GM18502 (cell line): ENCODE measurements around the gene OPN1MW3.
"Not testable (repeated sequence)": the region's sequence is repeated elsewhere in the genome, so short reads cannot be mapped to it uniquely, and the experiment has no call there.

ENCODE experiments used
- ATAC-seq: cut with Tn5 transposase; IDR thresholded peaks from one replicate; pipeline ENCODE4 v1.9.1; 2021; ENCODE audit warnings: mild to moderate bottlenecking; ENCODE audit not compliant: unreplicated experiment, poor library complexity

The OPN1MW3 gene

DNA sequence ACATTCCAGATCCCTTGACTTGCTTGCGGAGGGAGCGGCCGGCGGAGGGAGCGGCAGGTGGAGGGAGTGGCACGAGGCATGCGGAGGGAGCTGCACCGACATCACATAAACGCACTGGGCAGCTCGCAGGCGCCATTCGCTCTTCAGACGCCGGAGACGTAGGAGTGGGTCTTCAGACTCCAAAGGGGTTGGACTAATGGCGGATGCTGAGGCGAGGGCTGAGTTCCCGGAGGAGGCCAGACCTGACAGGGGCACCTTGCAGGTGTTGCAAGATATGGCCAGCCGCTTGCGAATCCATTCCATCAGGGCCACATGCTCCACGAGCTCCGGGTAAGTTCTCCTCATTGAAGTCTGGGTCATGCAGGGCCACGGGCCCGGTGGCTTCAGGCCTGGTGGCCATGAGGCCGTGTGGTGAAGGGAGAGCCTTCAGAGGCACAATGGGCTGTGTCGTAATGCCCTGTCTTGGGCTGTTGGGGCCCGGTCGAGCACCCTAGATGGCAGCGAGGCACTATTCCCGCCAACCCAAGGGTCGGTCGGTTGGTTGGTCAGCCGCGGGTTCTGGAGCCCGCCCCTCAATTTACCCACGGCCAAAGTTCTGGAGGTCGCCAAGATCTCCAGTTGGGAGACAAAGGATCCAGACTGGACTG is 38.4 kb downstream of the OPN1MW3 start, which contains the start of gene TKTL1:
Gene TKTL1, plus strand, starts transcription at position 132 of the 647 bp plus-strand sequence. Its CDS starts 65 bp downstream, at position 197.
- no peak for ATAC-seq

DNA sequence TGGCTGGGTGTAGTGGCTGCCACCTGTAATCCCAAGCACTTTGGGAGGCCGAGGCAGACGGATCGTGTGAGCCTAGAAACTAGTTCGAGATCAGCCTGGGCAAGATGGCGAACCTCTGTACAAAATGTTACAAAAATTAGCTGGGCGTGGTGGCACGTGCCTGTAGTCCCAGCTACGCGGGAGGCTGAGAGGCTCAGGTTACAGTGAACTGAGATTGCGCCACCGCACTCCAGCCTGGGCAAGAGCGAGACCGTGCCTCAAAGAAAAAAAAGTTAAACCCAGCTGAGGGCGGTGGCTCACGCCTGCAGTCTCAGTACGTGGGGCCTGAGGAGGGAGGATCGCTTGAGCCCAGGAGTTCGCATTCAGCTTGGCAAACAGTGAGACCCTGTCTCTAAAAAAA is 39.3 kb downstream of the OPN1MW3 start:
- no peak for ATAC-seq

DNA sequence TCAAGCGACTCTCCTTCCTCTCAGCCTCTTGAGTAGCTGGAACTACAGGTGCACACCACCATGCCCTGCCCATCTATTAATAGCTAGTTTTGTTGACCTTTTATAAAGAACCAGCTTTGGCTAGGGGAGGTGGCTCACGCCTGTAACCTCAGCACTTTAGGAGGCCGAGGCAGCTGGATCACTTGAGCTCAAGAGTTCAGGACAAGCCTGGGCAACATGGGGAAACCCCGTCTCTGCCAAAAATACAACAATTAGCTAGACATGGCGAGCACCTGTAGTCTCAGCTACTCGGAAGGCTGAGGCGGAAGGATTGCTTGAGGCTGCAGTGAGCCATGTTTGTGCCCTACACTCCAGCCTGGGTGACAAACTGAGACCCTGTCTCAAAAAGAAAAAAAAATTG is 40.9 kb downstream of the OPN1MW3 start:
- no peak for ATAC-seq

DNA sequence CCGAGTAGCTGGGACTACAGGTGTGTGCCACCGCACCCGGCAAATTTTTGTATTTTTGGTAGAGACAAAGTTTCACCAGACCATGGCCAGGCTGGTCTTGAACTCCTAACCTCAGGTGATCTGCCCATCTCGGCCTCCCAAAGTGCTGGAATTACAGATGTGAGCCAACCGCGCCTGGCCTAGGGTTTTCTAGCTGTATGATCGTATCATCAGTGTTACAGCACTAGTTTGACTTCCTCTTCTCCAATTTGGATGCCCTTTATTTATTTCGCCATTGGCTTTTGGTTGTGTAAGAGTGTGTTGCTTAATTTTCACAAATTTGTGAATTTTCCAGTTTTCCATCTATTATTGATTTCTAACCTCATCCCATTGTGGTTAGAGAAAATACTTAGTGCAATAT is 43.4 kb downstream of the OPN1MW3 start:
- no peak for ATAC-seq

DNA sequence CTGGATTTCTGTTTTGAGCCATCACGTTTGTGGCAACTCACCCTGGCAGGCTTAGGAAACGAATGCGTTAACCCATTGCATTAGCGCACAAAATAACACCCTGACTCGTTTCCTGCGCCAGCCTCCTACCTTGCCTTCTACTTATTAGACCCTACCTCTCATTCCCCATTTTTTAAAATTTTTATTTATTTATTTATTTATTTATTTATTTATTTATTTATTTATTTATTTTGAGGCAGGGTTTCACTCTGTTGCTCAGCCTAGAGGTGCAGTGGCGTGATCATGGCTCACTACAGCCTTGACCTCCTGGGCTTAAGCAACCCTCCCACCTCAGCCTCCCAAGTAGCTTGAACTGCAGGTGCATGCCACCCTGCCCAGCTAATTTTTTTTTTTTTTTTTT is 45.6 kb downstream of the OPN1MW3 start:
- ATAC-seq = not testable (repeated sequence)

DNA sequence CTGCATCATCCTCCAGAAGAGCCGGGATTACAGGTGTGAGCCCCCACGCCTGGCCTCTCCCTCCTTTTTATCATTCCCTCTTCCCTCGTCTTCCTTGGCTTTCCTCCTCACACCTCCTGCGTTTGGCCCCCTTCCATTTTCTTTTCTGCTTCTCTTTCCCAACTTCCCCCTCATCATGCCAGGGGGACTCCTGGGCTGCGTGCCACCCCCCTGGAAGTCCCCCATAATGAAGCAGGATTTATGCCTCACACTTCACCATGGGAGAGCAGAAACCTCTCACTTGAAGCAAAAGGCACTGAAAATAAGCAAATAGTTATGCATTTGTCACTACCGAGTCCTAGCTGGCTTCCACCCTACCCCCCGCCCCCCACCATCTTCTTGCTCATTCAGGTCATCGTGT is 46.1 kb downstream of the OPN1MW3 start:
- ATAC-seq = no peak

DNA sequence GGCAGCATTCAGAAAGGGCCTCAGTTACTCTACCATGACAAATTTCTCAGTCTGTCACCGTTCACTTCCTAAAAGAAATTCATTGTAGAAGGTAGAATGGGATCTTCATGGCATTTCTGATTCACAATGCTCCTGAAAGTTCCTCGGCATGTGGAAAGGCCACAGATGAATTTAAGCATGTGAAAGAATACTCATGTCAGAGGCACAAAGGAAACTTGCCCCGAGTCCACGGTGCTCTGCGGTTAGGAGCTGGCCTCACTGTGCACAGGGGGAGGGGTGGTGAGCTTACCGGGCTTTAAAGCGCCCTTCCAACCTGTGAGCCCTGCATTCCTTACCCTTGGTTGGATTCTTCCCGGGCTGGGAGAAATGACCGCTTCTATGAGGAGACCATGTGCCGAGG is 47.5 kb downstream of the OPN1MW3 start:
- ATAC-seq = no peak

DNA sequence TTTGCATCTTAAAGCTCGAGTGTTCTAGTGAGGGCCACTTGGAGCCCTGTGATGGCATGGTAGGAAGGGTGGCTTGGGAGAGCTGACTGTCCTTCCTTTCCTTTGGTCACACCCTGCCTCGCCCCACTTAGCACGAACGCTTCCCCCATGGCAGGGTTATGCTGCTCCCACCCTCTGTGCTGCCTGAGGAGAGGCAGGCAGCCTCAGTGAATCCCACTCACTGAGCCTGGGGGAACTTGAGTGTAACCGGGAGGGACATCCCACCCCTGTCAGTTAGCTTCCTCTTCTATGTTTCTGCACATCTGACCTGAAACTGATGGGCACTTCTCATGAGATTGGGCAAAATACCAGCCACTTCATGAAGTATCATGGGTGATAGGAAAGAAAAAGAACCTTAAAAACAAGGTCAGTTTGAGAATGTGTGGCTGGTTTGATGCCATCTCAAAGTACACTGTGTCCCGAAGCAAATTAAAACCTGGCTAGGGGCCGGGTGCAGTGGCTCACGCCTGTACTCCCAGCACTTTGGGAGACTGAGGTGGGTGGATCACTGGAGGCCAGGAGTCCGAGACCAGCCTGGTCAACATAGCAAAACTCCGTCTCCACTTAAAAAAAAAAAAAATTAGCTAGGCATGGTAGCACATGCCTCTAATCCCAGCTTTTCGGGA is 48.3 kb downstream of the OPN1MW3 start:
- no peak for ATAC-seq

DNA sequence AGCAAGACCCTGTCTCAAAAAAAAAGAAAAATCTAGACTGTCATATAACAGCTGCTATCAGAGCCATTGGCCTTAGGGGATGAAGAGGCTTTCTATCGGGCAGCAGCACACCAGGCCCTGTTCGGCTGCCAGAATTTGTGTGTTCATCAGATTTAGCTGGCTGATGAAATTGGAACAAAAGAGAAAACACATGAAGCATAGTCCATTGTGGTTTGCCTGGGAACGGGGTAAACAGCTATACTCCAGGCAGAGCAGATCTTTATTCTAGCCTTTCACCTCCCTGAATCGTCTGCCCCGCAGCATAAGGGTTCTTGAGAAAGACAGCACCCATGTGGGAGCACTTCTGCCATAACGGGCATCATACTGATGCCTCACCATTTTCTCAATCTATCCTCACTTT is 49.8 kb downstream of the OPN1MW3 start:
- no peak for ATAC-seq

DNA sequence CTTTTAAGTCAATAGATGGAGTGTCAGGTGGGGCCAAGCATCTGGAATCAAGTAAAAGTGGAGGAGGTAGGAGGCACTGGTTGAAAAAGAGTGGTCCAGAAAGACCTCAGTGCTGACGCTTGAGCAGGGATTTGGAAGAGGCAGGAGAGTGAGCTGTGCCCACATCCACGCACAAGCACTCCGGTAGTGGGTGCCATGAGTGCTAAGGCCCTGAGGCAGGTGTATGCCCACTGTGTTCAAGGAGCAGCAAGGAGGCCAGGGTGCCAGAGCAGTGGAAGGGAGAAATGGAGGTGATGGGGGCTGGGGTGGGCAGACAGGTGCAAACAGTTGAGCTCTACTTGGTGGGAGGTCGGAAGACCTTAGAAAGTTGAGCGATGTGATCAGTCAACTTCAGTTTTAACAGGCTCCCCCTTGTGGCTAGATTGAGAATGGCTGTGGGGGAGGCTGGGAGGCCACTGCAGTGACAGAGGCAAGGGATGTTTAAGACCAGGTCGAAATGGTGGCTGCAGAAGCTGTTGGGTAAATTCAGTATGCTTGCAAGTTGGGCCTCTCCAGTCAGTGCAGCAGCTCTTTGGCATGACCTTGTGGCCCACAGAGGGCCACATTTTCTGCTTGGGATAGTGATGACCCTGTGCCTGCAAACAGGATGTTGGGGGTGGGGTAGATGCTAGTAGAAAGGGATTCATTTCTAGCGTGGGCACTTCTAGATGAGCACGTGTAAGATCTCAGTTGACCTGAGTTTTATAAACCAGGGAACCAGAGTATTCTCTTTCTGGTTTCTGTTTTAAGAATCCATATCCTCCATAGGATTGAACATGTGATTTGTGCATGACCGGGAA is 50.9 kb downstream of the OPN1MW3 start:
- ATAC-seq = no peak

DNA sequence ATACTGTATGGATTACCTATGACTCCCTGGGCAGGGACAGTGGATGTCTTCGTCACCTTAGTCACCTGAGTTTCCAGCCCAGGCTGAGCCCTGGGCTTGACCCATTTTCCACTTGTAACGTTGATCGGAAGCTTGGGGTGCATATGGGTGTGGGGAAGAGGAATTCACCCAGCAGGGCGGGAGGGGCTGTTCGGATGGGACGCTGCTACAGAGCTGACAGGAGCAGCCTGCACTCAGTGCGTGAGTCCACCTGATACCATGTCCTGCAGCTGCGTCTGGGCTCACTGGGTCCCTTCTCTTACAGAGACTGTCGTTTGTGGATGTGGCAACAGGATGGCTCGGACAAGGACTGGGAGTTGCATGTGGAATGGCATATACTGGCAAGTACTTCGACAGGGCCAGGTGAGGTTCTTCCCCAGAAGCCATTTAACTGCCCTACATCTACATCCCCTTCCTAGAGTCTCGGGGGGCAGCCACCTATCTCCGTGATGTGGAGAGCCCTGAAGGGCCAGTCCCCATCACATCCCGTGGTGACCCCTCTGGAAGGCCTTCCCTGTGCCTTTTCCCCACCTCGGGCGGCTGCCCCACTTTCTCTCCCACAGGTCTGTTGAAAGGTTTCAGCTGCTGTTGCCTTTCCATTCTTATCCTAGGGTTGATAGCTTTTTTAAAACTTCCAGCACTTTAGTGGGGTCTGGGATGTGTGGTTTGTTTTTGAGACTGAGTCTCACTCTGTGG is 51.8 kb downstream of the OPN1MW3 start:
- no peak for ATAC-seq

DNA sequence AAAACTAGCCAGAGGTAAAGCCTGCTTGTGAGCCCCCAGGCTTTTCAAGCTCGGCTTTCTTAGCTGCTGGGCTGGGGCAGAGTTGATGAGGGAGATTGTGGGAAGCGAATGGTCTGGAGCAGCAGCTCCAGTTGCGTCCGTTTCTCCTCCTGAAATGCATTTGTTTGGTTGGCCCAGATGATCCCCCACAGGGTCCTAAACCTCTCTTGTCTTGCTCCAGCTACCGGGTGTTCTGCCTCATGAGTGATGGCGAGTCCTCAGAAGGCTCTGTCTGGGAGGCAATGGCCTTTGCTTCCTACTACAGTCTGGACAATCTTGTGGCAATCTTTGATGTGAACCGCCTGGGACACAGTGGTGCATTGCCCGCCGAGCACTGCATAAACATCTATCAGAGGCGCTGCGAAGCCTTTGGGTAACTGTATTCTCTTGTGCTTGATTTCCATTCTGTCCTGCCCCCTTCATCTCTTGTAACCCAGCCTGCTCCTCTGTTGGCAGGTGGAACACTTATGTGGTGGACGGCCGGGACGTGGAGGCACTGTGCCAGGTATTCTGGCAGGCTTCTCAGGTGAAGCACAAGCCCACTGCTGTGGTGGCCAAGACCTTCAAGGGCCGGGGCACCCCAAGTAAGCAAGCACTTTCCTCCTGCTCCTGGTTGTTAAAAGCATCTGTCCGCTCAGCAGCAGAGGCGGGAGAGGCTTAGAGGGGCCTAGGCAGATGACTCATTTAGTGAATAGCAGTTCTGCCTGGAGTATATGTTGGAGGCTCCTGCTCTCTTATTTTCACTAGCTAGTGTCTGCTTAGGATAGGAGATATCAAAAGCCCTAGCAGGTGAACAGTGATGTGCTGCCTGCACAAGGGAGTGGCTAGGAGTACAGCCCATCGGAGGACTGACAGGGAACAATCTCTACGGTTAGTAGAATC is 53.5 kb downstream of the OPN1MW3 start:
- ATAC-seq = no peak

DNA sequence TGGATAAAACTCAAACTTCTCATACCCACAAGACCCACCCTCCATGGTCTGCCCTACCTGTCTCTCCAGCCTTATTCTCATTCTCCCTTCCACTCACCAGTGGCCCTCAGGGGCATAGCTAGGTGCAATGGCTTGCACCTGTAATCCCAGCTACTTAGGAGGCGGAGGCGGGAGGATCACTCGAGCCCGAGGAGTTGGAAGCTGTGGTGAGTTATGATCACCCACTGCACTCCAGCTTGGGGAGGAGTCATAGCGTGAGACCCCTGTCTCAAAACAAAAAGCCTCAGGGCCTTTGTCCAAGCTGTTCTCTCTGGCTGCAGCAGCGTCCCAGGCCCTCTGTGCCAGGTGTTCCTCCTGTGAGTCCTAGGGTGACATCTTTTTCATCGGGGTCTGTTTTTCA is 54.7 kb downstream of the OPN1MW3 start:
- ATAC-seq = no peak

DNA sequence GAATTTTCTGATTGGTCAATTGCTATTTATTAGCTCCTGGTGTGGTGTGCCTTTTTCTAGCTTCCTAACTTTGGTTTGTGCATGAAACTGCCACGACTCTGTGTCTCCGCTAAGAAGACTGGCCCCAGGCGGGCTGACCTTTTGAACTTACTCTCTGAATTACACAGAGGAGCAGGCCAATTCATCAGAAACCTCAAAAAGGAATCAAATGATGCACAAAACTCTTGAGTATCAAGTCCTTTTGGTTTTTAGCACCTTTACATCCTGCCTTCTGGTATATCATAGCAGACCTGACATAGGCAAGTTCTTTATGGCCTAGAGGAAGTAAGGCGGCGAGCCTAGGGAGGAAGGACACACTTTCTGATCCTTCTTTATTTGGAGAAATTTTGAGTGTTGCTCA is 55.8 kb downstream of the OPN1MW3 start:
- no peak for ATAC-seq

DNA sequence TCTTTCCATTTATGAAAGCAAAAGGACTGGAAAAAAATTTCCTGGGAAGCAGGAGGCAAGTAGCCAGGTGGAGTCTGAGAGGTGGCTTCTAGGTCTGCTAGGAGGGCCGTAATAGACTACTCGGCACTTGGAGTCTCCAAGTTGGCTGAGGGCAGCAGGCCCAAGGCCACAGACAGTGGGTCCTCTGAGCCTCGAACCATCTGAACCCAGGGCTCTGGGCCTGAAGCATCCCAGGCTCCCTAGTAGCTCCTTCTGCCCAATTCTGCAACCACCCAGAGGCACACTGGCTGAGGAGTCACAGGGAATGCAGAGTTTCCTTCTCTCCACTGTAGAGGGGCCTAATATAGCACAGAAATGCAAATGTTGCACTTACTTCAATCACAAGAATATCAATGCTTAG is 58.0 kb downstream of the OPN1MW3 start:
- no peak for ATAC-seq

DNA sequence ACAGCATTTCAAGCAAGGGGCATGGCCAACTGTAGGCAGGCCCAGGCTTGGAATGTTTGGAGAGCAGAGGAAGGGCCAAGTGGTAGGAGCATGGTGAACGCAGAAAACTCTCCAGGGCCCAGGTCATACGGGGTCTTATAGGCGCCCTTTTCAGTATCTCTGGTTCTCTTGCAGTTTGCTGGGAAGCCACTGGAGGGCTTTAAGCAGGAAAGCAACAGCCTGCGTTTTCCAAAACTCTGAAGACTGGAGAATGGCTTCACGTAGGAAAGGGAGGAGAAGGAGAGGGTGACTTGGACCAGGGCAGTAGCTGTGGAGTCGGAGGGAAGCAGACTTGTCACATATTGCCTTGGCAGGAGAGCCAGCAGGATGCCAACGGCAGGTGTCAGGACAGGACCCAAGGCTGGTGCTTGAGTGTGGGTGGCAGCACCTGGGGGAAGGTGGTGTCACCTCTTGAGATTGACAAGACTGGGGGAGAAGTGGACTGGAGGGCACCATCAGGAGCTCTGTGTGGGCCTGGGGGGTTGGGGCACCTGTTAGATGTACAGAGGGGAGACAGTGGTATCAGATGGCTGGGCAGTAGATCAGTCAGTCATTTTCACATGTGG is 60.1 kb downstream of the OPN1MW3 start:
- ATAC-seq = no peak

DNA sequence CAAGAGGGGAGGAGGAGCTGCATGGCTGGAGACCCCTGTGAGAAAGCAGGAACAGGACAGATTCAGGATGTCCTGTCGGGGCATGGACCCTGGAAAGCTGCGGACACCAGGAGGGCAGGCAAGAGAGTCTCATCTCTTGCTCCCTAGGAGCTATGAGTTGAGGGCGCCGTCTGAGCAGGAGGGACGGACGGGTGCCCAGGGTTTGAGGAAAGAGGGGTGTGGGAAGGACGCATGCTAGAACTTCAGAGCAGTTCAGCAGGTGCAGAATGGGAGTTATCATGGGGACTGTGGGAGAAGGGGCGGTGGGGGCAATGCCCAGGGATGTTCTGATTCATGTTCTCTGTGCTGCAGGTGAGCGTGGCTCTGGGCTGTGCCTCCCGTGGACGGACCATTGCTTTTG is 63.0 kb downstream of the OPN1MW3 start:
- ATAC-seq = no peak
